ENCODE results near the gene MBNL1.

- TF ChIP-seq POLR2A (IDR thresholded peaks at IDR 0.05; ENCODE audit: low read length) (no peak), GATA1 (IDR thresholded peaks at IDR 0.05; ENCODE audit: low read depth, low read length) (no peak)
These were observed 177.8 kb downstream of the MBNL1 start for GRCh38 chr3:152446495-152446894.

Measured in erythroblast (primary cell).